Neural cell (in vitro differentiated cells): ENCODE results near the gene CCL17.

Experiments used
- TAF1 ChIP-seq: IDR thresholded peaks from 2 replicates; pipeline ENCODE4 v1.6.1; 2012; ENCODE audit warnings: low read depth
- TF ChIP-seq, protein P1 (sequence below): fragments of 450-650 bp; IDR thresholded peaks from 2 replicates; pipeline ENCODE4 v1.5.1; 2014; ENCODE audit warnings: antibody characterized with exemption, mild to moderate bottlenecking, moderate library complexity; ENCODE audit not compliant: poor library complexity, severe bottlenecking

DNA sequence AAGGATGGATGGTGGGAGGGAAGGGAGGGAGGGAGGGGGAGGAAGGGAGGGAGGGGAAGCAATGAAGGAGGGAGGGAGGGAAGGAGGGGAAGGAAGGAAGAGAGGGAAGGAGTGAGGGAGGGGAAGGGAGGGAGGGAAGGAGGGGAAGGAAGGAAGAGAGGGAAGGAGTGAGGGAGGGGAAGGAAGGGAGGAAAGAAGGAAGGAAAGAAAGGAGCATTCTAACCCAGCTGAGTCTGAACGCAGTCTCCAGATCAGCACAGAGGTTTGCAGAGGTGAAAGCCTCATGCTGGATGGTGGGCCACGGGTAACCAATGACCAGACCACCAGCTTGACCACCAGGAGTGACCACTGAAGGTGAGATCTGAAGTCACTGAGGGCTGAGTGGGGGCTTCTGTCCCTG lies 18.6 kb downstream of the CCL17 start:
- TF ChIP-seq, protein P1, sequence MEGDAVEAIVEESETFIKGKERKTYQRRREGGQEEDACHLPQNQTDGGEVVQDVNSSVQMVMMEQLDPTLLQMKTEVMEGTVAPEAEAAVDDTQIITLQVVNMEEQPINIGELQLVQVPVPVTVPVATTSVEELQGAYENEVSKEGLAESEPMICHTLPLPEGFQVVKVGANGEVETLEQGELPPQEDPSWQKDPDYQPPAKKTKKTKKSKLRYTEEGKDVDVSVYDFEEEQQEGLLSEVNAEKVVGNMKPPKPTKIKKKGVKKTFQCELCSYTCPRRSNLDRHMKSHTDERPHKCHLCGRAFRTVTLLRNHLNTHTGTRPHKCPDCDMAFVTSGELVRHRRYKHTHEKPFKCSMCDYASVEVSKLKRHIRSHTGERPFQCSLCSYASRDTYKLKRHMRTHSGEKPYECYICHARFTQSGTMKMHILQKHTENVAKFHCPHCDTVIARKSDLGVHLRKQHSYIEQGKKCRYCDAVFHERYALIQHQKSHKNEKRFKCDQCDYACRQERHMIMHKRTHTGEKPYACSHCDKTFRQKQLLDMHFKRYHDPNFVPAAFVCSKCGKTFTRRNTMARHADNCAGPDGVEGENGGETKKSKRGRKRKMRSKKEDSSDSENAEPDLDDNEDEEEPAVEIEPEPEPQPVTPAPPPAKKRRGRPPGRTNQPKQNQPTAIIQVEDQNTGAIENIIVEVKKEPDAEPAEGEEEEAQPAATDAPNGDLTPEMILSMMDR: no peak
- TF ChIP-seq TAF1: no peak
